Stimulated activated CD4-positive, alpha-beta T cell treated with anti-CD3 and anti-CD28 coated beads, Interleukin-1b, Interleukin-23, amount 100 ng/mL, for 24 hours (primary cell): ENCODE data around the gene TAMM41.
"Not testable (repeated sequence)": the region's sequence is repeated elsewhere in the genome, so short reads cannot be mapped to it uniquely, and the experiment has no call there.

Source experiments
- DNase-seq, 4 experiments: peaks; one replicate each; pipeline ENCODE4 v3.0.0-alpha.2; 2020; ENCODE audit warnings: low read depth in 4 of 4, low spot score in 1 of 4

The TAMM41 gene, protein sequence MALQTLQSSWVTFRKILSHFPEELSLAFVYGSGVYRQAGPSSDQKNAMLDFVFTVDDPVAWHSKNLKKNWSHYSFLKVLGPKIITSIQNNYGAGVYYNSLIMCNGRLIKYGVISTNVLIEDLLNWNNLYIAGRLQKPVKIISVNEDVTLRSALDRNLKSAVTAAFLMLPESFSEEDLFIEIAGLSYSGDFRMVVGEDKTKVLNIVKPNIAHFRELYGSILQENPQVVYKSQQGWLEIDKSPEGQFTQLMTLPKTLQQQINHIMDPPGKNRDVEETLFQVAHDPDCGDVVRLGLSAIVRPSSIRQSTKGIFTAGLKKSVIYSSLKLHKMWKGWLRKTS

DNA sequence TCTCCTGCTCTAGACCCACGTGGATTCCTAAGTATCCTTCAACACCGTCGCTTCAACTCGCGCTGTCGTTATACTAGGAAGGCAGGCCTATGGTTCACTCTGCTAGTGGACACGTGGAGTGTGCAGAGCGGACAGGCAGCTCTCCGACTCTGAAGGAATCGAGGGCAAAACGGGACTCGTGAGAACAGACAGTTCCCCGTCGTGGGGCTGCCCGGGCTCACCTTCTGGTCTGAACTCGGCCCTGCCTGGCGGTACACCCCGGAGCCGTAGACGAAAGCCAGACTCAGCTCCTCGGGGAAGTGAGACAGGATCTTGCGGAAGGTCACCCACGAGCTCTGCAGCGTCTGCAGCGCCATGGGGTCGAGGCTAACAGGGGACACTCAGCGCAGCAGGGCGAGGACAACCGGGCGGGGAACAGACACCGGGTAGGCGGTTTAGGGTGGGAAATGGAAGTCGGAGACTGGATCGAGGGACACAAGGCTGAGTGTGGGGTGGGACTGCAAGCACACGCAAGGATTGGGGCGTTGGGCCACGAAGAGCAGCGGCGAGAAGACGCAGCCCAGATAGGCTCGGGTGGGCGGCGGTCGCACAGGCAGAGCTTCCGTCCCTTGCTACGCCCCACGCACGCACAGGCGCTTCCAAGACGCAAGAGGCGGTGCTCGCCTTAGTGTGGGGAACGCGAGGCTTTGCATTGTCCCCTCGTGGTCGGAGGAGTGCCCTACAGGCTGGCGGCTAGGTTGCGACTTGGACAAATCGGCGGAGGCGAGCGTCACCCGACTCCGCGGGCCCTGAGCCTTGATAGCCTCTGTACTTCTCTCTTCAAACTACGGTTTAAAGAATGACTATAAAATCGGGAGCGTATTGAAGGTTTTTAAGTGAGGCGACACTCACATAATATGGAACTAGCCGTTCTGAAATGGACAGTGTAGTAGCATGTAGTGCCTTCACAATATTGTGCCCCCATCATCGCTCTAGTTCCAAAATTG, at the start of gene TAMM41:
TAMM41 (minus strand) TSS at position 605 of the 986 bp plus-strand sequence; CDS start at position 356, 249 bp downstream.
- DNase-seq = peak; percentile 75 to 87 (median 82)

DNA sequence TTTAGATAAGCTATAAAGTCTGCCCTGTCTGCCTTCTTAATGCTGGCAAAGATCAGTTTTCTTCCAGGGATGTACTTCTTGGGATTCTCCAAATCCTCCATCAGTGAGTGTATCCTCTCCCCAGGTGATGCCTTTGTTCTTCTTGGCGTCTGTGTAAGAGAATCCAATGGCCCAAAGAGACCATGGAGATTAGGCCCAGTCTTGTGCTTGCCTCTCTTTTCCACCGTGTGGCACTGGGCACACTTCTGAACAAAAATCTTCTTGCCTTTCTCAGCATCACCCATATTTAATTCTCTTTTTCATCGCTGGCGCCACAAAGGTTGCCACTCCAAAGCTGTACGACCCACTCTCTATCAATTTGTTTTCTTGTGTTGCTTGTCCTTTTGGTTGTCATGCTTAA, 32.2 kb upstream of the TAMM41 start:
- DNase-seq = no peak

DNA sequence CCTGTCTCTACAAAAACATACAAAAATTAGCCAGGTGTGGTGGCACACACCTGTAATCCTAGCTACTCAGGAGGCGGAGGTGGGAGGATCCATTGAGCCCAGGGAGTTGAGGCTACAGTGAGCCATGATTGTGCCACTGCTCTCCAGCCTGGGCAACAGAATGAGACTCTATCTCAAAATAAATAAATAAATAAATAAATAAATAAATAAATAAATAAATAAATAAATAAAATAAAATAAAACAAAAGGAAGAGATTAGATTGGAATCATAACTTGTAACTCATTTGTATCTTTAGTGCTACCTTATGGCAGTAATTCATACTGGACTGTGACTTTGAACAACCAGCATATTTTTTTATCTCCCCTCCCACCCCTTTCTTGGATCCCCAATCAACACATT, 28.0 kb upstream of the TAMM41 start:
- DNase-seq = not testable (repeated sequence)

DNA sequence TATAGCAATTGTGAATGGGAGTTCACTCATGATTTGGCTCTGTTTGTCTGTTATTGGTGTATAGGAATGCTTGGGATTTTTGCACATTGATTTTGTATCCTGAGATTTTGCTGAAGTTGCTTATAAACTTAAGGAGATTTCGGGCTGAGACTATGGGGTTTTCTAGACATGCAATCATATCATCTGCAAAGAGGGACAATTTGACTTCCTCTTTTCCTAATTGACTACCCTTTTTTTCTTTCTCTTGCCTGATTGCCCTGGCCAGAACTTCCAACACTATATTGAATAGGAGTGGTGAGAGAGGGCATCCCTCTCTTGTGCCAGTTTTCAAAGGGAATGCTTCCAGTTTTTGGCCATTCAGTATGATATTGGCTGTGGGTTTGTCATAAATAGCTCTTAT, 17.1 kb upstream of the TAMM41 start:
- not testable (repeated sequence) for DNase-seq

DNA sequence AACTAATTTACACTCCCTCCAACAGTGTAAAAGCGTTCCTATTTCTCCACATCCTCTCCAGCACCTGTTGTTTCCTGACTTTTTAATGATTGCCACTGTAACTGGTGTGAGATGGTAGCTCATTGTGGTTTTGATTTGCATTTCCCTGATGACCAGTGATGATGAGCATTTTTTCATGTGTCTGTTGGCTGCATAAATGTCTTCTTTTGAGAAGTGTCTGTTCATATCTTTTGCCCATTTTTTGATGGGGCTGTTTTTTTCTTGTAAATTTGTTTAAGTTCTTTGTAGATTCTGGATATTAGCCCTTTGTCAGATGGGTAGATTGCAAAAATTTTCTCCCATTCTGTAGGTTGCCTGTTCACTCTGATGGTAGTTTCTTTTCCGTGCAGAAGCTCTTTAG, 15.9 kb upstream of the TAMM41 start:
- DNase-seq = not testable (repeated sequence)

DNA sequence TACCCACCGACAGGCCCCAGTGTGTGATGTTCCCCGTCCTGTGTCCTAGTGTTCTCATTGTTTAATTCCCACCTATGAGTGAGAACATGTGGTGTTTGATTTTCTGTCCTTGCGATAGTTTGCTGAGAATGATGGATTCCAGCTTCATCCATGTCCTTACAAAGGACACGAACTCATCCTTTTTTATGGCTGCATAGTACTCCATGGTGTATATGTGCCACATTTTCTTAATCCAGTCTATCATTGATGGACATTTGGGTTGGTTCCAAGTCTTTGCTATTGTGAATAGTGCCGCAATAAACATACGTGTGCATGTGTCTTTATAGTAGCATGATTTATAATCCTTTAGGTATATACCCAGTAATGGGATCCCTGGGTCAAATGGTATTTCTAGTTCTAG, 15.5 kb upstream of the TAMM41 start:
- DNase-seq = not testable (repeated sequence)

DNA sequence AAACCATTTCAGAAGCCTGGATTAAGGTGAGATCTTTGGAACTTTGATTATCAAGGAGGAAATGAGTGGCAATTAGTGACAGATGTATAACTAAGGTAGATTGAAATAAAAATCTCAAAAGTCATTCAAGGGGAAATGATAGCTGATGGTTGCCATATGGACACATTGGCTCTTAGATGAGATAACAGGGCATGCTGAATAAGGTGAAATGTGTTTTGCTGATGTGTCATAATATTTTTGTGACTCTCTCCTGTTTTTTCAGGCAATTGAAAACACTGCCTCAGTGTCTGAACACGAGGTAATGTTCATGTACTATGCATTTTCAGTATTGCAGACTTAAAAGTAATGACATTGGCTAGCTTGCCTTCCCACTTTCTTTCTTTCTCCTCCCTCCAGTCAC, 13.5 kb upstream of the TAMM41 start:
- DNase-seq = not testable (repeated sequence)

DNA sequence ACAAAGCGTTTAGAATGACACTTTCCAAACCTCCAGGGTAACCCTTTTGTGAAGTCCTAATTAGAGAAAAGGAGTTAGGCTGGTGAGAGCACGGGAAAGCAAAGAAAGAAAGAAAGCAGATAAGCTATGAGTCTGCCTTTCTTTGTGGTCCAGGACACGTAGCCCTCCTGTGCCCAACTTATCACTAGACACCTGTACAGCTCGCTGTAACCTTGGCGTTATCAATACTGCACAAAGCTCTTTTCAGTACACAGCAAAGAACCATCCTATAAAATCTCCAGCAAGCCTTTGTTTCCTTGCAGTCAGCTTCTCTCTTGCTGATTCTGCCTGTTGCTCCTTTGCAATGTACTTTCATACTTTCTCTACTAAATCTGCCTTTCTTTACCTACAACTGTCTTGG, 6.8 kb upstream of the TAMM41 start:
- DNase-seq = no peak

DNA sequence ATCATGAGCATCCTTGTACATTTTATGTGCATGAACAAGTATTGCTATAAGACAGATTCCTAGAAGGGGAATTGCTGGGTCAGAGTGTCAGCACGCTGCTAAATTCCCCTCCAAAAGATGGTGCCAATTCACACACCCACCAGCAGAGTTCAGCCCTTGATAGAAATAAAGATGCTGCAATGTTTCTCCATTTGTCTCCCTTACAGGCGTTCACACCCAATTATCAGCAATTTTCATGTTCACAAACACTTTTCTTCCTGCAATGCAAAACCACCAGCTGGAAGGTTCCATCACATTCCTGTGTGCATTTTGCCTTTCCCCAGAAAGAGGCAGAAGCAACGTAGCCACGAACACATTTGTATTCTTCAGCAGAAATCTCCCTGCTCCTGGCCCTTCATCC, 3.3 kb upstream of the TAMM41 start:
- no peak for DNase-seq

DNA sequence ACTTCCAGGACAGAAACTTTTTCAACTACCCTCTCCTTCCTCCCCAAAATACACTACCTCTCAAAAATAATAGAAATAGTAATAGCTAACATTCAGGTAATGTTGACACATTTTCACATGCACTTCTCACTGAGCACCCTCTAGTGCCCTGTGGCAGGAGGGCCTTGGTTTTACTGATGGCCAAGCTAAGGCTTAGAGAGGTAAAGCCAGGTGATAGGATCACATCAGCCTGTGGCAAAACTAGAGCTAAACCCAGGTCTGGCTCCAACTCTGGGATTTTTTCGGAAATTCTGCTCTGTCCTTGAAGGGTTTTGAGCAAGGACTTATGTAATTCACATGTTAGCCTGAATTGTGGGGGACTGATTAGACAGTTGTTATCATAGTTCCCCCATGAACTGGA, 922 bp upstream of the TAMM41 start:
- peak in 1 of 4 experiments; percentile 1 for DNase-seq

DNA sequence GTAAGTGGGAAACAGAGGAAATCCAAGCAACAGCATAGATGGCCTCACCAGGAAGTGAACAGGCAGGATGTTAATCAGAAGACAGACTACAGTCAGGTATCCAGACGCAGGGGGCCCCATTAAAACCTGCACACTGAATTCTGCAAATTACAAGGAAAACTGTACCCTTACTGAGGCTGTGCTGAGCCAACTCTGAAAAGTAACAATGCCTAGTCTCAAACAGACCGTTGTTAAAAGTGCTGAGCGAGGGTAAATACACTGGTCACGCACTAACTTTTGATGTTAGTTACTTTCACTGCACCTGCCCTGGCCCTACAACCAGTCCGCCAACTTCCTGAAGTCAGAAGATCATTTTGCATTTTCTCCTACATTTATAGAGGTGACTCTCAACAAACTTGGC, 1.0 kb downstream of the TAMM41 start:
- no peak for DNase-seq

DNA sequence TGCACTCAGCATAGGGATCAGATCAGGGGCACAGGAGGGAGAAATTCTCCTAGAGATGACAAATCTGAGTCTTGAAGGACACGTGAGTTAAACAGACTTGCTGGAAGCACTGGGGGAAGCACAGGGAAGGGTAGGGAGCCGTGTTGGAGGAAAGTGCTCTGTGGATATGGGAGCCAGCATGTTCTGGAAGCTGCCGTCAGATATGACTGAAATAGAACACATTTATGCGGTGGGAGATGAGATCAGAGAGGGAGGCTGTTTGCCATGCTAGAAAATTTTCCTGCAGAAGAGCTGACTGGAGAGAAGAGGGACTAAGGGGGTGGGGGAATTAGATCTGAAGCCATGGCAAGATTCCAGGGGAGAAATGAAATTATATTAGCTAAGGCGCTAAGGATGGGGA, 1.8 kb downstream of the TAMM41 start:
- no peak for DNase-seq

DNA sequence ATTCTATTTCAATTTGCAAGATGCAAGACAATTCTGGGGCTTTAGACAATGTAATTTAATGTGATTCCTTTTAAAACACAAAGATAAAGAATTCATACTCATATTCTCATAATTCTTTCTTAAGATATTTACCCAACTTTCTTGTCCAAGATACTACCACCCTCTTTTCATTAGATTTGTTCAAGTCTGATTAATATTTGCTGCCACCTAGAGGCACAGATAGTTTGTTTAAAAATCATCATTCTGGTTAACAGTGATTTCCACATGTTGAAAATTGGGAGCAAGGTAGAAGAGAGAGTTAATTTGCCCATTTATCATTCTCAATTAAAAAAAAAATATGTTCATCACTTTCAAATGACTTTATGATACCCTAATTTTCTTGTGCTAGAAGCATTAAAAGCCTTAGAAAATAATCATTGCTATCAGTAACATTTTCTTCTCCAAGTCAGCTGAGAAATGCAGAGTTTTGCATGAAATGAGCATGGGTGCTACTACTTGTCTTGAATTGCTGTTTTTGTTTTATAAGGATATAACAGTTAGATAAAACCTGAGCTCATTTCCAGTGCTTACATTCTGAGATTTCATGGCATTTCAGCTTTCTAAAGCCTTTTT, 11.6 kb downstream of the TAMM41 start:
- no peak for DNase-seq

DNA sequence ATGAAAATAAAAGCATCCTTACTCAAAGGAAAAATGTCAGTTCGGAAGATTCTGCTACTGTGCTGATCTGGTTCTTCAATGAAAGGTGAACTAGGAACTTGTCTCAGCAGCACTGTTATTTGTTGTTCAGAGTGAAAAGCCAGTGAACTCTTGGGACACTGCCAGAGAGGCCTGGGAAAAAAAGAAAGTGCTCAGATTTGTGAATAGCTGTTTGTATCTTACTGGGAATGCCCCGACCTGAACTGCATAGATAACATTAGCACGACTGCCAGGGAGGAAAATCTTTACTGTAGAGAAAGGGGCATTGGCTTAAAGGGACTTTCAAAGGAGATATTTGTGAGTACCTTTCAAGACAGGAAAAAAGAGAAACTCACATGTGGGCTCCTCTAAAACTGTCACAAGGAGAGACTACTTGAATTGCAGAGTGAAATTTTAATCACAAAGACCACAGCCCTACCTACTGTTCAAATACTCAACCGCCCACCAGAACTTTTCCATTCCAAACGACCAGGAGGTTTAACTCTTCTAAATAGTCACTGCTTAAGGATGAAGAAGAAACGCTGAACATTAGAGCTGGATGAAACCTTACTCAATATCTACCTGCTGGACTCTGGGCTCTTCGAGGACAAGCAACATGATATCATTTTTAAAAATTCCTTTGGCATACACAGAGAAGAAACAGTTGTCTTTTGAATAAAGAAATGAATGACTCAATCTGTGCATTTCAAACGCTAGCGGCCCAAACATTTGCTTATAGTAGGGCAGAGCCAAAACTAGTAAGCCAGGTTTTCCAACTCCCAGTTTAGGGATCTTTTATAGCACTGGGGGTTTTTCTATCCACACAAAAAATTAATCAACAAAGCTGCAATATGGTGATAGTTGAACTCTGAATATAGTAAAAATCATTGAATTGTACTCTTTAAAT, 13.4 kb downstream of the TAMM41 start:
- no peak for DNase-seq

DNA sequence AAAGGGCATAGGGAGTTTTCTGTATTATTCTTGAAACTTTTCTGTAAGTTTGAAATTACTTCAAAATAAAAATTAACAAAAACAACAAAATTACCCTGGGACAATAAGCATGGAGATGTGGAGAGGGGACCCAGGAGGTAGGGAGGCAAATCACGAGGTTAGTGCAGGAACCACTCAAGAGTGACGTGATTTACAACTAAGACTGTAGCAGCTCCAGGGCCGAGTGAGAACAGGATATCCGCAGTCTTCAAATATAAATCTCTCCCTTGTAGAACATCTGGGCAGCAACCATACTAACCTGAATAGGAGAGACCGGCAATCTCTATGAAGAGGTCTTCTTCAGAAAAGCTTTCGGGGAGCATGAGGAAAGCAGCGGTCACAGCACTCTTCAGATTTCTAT, 17.3 kb downstream of the TAMM41 start:
- DNase-seq = no peak

DNA sequence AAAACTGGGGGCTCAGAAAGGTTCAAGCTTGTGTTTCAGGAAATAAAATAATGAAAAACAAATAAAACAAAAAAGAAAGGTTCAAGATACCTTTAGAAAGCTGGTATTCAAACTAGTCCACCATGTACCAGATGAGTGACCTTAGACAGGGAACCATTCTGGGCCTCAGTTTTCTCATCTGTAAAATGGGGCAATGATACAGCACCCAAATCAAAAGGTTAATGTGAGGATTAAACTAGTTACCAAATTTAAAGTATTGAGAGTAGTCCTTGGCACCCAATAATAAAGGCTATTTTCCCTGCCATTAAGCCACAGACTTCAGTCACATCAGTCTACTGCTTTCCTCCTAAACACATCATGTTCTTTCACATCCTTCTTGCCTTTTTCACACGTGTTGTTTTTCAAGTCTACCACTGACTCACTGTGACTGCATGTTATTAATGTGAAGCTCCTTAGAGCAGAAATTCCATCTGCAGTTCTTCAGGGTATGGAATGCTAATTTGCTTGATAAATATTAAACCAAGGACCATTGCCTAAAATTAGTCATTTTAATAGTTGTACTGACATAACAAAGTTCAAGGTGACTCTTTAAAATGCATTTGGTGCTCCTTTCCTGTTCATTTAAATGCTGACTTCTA, 19.9 kb downstream of the TAMM41 start:
- DNase-seq = no peak

DNA sequence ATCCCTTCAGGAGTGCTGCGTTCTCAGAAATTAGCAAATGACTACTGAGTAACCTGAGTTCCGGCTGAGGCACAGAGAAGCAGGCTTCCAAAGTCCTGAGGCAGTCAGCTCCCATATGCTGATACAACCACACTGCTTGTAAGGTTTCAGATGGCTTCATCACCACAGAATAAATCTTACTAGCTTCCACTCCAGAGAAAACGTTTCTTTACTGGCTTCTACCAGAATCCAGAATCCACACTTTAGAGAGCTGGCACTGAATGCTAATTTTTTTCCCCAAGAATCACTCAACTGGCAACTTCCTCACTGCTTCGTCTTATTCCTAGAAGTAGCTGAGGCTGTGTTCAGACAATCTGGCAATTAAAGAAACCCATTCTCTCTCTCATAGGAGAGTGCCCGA, 21.4 kb downstream of the TAMM41 start:
- DNase-seq = no peak

DNA sequence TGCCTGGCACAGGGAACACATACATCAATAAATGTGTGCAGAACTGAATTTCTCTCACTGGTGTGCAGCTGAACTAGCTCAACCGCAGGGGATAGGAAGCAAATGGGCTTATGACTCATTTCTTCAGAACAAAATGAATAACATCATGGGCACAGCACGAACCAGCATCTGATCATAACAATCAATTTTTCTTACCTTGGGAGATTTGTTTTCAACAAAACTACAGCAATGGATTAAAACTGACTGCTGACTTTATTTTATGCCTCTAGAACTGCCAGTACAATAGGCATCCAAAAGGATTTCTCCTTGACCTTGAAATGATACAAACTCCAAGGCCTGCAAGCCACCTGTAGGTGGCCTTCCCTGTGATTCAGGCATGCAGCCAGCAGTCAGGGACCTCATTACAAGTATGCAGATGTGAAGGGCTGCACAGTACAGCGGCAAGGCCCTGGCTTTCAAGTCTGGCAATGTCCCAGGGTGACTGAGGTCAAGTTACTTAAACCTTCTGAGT, 26.1 kb downstream of the TAMM41 start:
- DNase-seq = no peak

DNA sequence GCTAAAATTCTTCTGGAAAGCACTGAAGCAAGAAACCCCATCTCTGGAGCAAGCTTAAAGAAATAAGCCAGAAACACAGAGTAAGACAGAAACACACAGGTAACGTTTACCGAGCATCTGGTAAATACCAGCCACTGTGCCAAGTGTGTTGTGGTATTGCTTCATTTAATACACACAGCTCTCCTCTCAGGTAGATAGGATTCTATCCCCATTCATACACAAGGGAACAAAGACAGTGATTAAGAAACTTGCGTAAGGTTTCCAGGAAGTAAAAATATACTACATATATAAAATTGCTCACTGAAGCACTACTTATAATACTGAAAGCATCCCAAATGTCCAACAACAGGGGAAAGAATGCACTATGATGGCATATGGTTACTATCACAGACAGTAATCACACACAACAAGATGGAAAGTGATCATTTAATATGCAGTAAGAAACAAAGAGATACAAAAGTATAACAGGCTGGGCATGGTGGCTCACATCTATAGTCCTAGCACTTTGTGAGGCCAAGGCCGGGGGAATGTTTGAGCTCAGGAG, 27.5 kb downstream of the TAMM41 start:
- DNase-seq = no peak

DNA sequence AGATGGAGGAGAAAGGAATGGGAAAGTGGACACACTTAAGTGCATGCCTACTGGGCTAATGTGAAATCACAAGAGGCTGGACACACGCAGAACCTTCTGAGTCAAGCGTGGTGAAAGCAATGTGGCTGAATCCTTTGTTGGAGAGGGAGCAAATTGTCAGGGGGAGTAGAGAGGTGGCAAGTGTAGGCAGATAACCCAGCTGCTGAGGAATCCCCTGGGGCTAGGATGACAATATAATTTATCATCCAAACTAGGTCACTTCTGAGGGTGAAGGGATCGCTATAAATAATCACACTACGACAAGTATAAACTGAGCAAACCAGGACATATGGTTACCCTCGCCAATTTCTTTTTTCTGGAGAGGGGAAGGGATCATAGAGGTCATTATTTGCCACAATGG, 28.7 kb downstream of the TAMM41 start:
- no peak for DNase-seq
